HUES64 (cell line): Measurements from ENCODE around the gene GLDC.

ENCODE experiments used
- H3K27ac ChIP-seq: 2 replicates; pipeline ENCODE4 v1.7.0; 2013; ENCODE audit warnings: low read depth, low read length, inconsistent platforms
- H3K27me3 ChIP-seq: 2 replicates; pipeline ENCODE4 v1.6.1; 2013; ENCODE audit warnings: mild to moderate bottlenecking, low read length; ENCODE audit not compliant: insufficient read depth
- H3K36me3 ChIP-seq: 2 replicates; pipeline ENCODE4 v1.6.1; 2013; ENCODE audit warnings: mild to moderate bottlenecking, low read length; ENCODE audit not compliant: insufficient read depth
- H3K4me1 ChIP-seq: 2 replicates; pipeline ENCODE4 v1.6.1; 2013; ENCODE audit warnings: mild to moderate bottlenecking, low read length, moderate library complexity; ENCODE audit not compliant: insufficient read depth
- H3K4me3 ChIP-seq: 2 replicates; pipeline ENCODE4 v1.5.1; 2013; ENCODE audit warnings: mild to moderate bottlenecking, low read length, moderate library complexity
- H3K9ac ChIP-seq: 2 replicates; pipeline ENCODE4 v1.6.1; 2013; ENCODE audit warnings: mild to moderate bottlenecking, low read depth, low read length
- H3K9me3 ChIP-seq: 2 replicates; pipeline ENCODE4 v1.6.1; 2013; ENCODE audit warnings: low read depth, low read length; ENCODE audit not compliant: insufficient read depth
- WGBS: fragments of 150-250, 120-280 bp; methylation state at CpG from one replicate; pipeline ENCODE4 v1.1.7; 2013; ENCODE audit warnings: missing lambda C conversion rate; 5-methylcytosine and 5-hydroxymethylcytosine counted together

Gene GLDC

GRCh38 chr9:6620353-6620752, 25.2 kb downstream of the GLDC start:
- WGBS: 93% methylated on average over 3 of the region's 3 CpGs
- no peak overlapping the region for H3K4me3 ChIP-seq
- H3K27me3 ChIP-seq: no peaks in the 10 kb centered on the region
- peaks cover 9% of the 10 kb centered on the region; the same call in 1 of the 2 replicates for H3K9me3 ChIP-seq
- H3K9ac ChIP-seq: no peak overlapping the region
- peaks cover 46% of the 10 kb centered on the region for H3K36me3 ChIP-seq
- peaks cover 12% of the 10 kb centered on the region; the same call in 1 of the 2 replicates for H3K4me1 ChIP-seq
- H3K27ac ChIP-seq: no peak overlapping the region

- no peaks in the 10 kb centered on the region for H3K27me3 ChIP-seq
- no peak overlapping the region for H3K4me3 ChIP-seq
- H3K27ac ChIP-seq: no peak overlapping the region
- H3K9ac ChIP-seq: no peak overlapping the region
- peaks cover 9% of the 10 kb centered on the region; the same call in 1 of the 2 replicates for H3K9me3 ChIP-seq
- peaks cover 49% of the 10 kb centered on the region for H3K36me3 ChIP-seq
- peaks cover 12% of the 10 kb centered on the region; the same call in 1 of the 2 replicates for H3K4me1 ChIP-seq
- WGBS: 88% methylated on average over 6 of the region's 6 CpGs
Measured at GRCh38 chr9:6619909-6620308, 25.6 kb downstream of the GLDC start.

GRCh38 chr9:6616951-6617602, 28.5 kb downstream of the GLDC start:
- Histone ChIP-seq H3K9ac (no peak overlapping the region), H3K27ac (no peak overlapping the region), H3K36me3 (peaks cover 48% of the 10 kb centered on the region), H3K4me3 (no peak overlapping the region), H3K9me3 (peaks cover 5% of the 10 kb centered on the region; the same call in 1 of the 2 replicates), H3K4me1 (peaks cover 12% of the 10 kb centered on the region; the same call in 1 of the 2 replicates), H3K27me3 (no peaks in the 10 kb centered on the region)
- WGBS: 90% methylated on average over 8 of the region's 9 CpGs

GRCh38 chr9:6614489-6614888, 31.0 kb downstream of the GLDC start:
- 97% methylated on average over 4 of the region's 5 CpGs for WGBS
- no peak overlapping the region for H3K4me3 ChIP-seq
- H3K27ac ChIP-seq: no peak overlapping the region
- no peak overlapping the region for H3K9ac ChIP-seq
- no peaks in the 10 kb centered on the region for H3K27me3 ChIP-seq
- H3K4me1 ChIP-seq: peaks cover 12% of the 10 kb centered on the region; the same call in 1 of the 2 replicates
- H3K36me3 ChIP-seq: peaks cover 51% of the 10 kb centered on the region
- H3K9me3 ChIP-seq: no peaks in the 10 kb centered on the region

GRCh38 chr9:6611865-6612264, 33.7 kb downstream of the GLDC start:
- Histone ChIP-seq H3K9me3 (no peaks in the 10 kb centered on the region), H3K4me3 (no peak overlapping the region), H3K27me3 (no peaks in the 10 kb centered on the region), H3K36me3 (peaks cover 47% of the 10 kb centered on the region), H3K9ac (no peak overlapping the region), H3K4me1 (no peaks in the 10 kb centered on the region; the same call in 1 of the 2 replicates), H3K27ac (no peak overlapping the region)
- WGBS: 96% methylated on average over 1 of the region's 1 CpG

GRCh38 chr9:6610073-6610472, 35.5 kb downstream of the GLDC start:
- WGBS: 92% methylated on average over 2 of the region's 2 CpGs
- peaks cover 53% of the 10 kb centered on the region for H3K36me3 ChIP-seq
- H3K9me3 ChIP-seq: no peaks in the 10 kb centered on the region
- H3K9ac ChIP-seq: no peak overlapping the region
- no peaks in the 10 kb centered on the region for H3K4me1 ChIP-seq
- H3K4me3 ChIP-seq: no peak overlapping the region
- H3K27ac ChIP-seq: no peak overlapping the region
- H3K27me3 ChIP-seq: no peaks in the 10 kb centered on the region

- Histone ChIP-seq H3K36me3 (peaks cover 53% of the 10 kb centered on the region), H3K27ac (no peak overlapping the region), H3K9me3 (no peaks in the 10 kb centered on the region), H3K4me1 (no peaks in the 10 kb centered on the region), H3K4me3 (no peak overlapping the region), H3K9ac (no peak overlapping the region), H3K27me3 (no peaks in the 10 kb centered on the region)
- 92% methylated on average over 8 of the region's 11 CpGs for WGBS
Measured at GRCh38 chr9:6609497-6610016, 36.0 kb downstream of the GLDC start.

- no peaks in the 10 kb centered on the region for H3K27me3 ChIP-seq
- peaks cover 69% of the 10 kb centered on the region for H3K36me3 ChIP-seq
- WGBS: 96% methylated on average over 5 of the region's 5 CpGs
- no peak overlapping the region for H3K9ac ChIP-seq
- H3K9me3 ChIP-seq: no peaks in the 10 kb centered on the region
- no peaks in the 10 kb centered on the region for H3K4me1 ChIP-seq
- no peak overlapping the region for H3K4me3 ChIP-seq
- no peak overlapping the region for H3K27ac ChIP-seq
Measured at GRCh38 chr9:6605202-6605601, 40.3 kb downstream of the GLDC start.

GRCh38 chr9:6600426-6600825, 45.1 kb downstream of the GLDC start:
- Histone ChIP-seq H3K4me3 (no peak overlapping the region), H3K27ac (no peak overlapping the region), H3K36me3 (peaks cover 81% of the 10 kb centered on the region), H3K9me3 (no peaks in the 10 kb centered on the region), H3K27me3 (no peaks in the 10 kb centered on the region), H3K4me1 (no peaks in the 10 kb centered on the region), H3K9ac (no peak overlapping the region)
- over 99% methylated on average over 4 of the region's 4 CpGs for WGBS

GRCh38 chr9:6600006-6600405, 45.5 kb downstream of the GLDC start:
- Histone ChIP-seq H3K36me3 (peaks cover 81% of the 10 kb centered on the region), H3K4me3 (no peak overlapping the region), H3K4me1 (no peaks in the 10 kb centered on the region), H3K9me3 (no peaks in the 10 kb centered on the region), H3K9ac (no peak overlapping the region), H3K27me3 (no peaks in the 10 kb centered on the region), H3K27ac (no peak overlapping the region)
- 96% methylated on average over 5 of the region's 5 CpGs for WGBS

- no peaks in the 10 kb centered on the region for H3K27me3 ChIP-seq
- H3K36me3 ChIP-seq: peaks cover 84% of the 10 kb centered on the region
- no peak overlapping the region for H3K9ac ChIP-seq
- H3K27ac ChIP-seq: no peak overlapping the region
- no peaks in the 10 kb centered on the region for H3K9me3 ChIP-seq
- H3K4me1 ChIP-seq: no peaks in the 10 kb centered on the region
- WGBS: 93% methylated on average over 3 of the region's 4 CpGs
- H3K4me3 ChIP-seq: no peak overlapping the region
Measured at GRCh38 chr9:6598249-6598725, 47.2 kb downstream of the GLDC start.
